ENCODE results near the gene CNGB1.

- TF ChIP-seq CTCF (IDR thresholded peaks at IDR 0.05 in 2 of 3, conservative IDR thresholded peaks at IDR 0.05 in 1 of 3; ENCODE audit: borderline replicate concordance in 1 of 3, insufficient read depth in 1 of 3, low read depth in 2 of 3, low read length in 2 of 3): no peak
- TF ChIP-seq ZNF274 (IDR thresholded peaks at IDR 0.05; ENCODE audit: low read depth, low read length): no peak
- no peak for TF ChIP-seq FOSL1 (IDR thresholded peaks at IDR 0.05; ENCODE audit: low read depth)
- TF ChIP-seq EZH2 (IDR thresholded peaks at IDR 0.05): no peak
- TF ChIP-seq MAX (IDR thresholded peaks at IDR 0.05): no peak
- TF ChIP-seq POLR2A (IDR thresholded peaks at IDR 0.05; ENCODE audit: borderline replicate concordance, extremely low read depth, insufficient read depth, insufficient read length): no peak
- TF ChIP-seq ZBTB33 (IDR thresholded peaks at IDR 0.05; ENCODE audit: extremely low read depth, insufficient replicate concordance, low read length): no peak
- no peak for TF ChIP-seq POLR2AphosphoS5 (IDR thresholded peaks at IDR 0.05; ENCODE audit: low read depth, low read length)
- no peak for TF ChIP-seq RAD21 (IDR thresholded peaks at IDR 0.05; ENCODE audit: low read depth)
- TF ChIP-seq ELF1 (IDR thresholded peaks at IDR 0.05; ENCODE audit: borderline replicate concordance, low read depth): no peak
- no peak for TF ChIP-seq SIN3A (IDR thresholded peaks at IDR 0.05; ENCODE audit: low read depth)
- TF ChIP-seq CEBPB (IDR thresholded peaks at IDR 0.05; ENCODE audit: low read depth): no peak
Measured at GRCh38 chr16:57958544-57958943, 12.4 kb downstream of the CNGB1 start.

All from HCT116 (cell line).